ENCODE measurements around the gene BACH2. TPM values are rescaled to one million over a fixed set of nuclear protein-coding genes. Genes with fewer than 3 reads are reported as not detected.

The BACH2 gene
- total and polyA plus RNA-seq, 2 experiments from 2014 or later = 5.4 to 5.6 TPM

DNA sequence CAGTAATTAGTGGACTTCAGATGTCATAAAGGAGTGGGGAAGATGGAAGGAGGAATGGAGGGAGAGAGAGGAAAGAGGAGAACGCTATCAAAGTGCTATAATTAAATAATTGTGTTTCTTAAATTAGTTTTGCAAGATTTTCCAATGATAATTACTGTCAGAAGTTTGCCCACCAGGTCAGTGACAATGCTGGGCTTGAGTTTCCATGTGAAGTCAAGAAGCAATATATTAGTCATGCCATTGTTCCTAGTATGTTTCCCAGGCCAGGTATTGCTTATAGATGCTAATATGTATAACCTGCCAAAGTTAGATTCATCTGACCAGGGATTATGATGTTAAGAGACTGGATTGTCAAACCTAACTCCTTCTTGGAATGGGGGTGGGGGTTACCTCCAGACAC lies 270.4 kb downstream of the BACH2 start:
- DNase-seq (ENCODE audit: low read depth in 1 of 2, low spot score in 1 of 2) = no peak
- H3K4me1 ChIP-seq (ENCODE audit: low read depth) = no peaks in the 10 kb centered on the region

DNA sequence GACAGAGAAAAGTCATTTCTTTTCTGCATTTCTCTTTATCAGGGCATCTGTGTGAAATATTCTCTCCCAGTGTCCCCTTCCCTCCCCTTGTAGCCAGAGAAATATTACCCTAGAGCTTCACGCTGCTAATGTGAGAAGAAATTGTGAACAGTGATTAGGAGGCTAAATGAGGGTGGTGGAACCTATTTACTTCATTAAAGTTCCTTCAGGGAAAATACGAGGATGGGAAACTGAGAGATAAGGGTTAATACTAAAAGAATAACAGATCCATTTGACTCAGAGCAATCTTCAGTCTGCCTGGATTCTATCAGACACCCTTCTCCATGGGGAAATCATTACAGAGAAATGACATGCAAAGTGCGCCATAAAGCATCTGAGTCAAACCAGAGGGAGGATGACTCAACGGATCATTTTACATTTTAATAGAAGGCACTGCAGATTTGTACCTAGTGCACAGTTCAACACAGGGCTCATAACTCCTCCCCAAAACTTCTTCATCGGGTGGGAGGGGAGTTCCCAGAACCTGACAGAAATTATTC lies 271.1 kb downstream of the BACH2 start:
- H3K4me3 ChIP-seq = no peak overlapping the region
- no peak overlapping the region for H3K27ac ChIP-seq
- H3K27me3 ChIP-seq = no peaks in the 10 kb centered on the region
- TF ChIP-seq, protein P1, sequence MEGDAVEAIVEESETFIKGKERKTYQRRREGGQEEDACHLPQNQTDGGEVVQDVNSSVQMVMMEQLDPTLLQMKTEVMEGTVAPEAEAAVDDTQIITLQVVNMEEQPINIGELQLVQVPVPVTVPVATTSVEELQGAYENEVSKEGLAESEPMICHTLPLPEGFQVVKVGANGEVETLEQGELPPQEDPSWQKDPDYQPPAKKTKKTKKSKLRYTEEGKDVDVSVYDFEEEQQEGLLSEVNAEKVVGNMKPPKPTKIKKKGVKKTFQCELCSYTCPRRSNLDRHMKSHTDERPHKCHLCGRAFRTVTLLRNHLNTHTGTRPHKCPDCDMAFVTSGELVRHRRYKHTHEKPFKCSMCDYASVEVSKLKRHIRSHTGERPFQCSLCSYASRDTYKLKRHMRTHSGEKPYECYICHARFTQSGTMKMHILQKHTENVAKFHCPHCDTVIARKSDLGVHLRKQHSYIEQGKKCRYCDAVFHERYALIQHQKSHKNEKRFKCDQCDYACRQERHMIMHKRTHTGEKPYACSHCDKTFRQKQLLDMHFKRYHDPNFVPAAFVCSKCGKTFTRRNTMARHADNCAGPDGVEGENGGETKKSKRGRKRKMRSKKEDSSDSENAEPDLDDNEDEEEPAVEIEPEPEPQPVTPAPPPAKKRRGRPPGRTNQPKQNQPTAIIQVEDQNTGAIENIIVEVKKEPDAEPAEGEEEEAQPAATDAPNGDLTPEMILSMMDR (IDR thresholded peaks at IDR 0.05; ENCODE audit: low read depth, low read length) = no peak
- DNase-seq (ENCODE audit: low read depth in 1 of 2, low spot score in 1 of 2) = peak in 1 of 2 donors; percentile 77
- H3K9me3 ChIP-seq (ENCODE audit: low read depth) = no peaks in the 10 kb centered on the region
- no peaks in the 10 kb centered on the region for H3K36me3 ChIP-seq
- no peaks in the 10 kb centered on the region for H3K4me1 ChIP-seq (ENCODE audit: low read depth)

More for the DNA sequence above, 270.4 kb downstream of the BACH2 start:
- no peak overlapping the region for H3K4me3 ChIP-seq
- TF ChIP-seq, protein P1 (IDR thresholded peaks at IDR 0.05; ENCODE audit: low read depth, low read length) = no peak
- no peaks in the 10 kb centered on the region for H3K9me3 ChIP-seq (ENCODE audit: low read depth)
- no peaks in the 10 kb centered on the region for H3K36me3 ChIP-seq
- no peaks in the 10 kb centered on the region for H3K27me3 ChIP-seq
- no peak overlapping the region for H3K27ac ChIP-seq

DNA sequence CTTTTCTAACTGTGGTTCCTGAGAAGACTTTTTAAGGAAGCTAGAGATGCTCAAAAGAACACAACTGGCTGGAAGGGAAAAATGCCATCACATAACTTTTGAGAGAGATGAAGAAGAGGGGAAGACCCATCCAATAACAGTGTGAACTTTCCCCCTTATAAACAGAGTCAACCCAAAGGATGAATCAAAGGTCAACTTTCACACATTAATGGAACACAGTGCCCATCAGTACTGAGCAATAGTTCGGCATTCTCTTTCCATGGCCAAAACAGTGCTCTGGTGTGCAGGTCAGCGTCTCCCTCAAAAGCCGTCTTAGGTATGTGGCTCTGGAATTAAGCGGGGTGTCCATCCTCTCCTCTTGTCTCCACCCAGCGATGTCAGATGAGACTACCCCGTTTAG lies 272.0 kb downstream of the BACH2 start:
- no peak for DNase-seq (ENCODE audit: low read depth in 1 of 2, low spot score in 1 of 2)
- H3K27me3 ChIP-seq = no peaks in the 10 kb centered on the region
- H3K36me3 ChIP-seq = no peaks in the 10 kb centered on the region
- TF ChIP-seq, protein P1 (IDR thresholded peaks at IDR 0.05; ENCODE audit: low read depth, low read length) = no peak
- H3K4me1 ChIP-seq (ENCODE audit: low read depth) = no peaks in the 10 kb centered on the region
- H3K27ac ChIP-seq = no peak overlapping the region
- H3K4me3 ChIP-seq = no peak overlapping the region
- no peaks in the 10 kb centered on the region for H3K9me3 ChIP-seq (ENCODE audit: low read depth)

DNA sequence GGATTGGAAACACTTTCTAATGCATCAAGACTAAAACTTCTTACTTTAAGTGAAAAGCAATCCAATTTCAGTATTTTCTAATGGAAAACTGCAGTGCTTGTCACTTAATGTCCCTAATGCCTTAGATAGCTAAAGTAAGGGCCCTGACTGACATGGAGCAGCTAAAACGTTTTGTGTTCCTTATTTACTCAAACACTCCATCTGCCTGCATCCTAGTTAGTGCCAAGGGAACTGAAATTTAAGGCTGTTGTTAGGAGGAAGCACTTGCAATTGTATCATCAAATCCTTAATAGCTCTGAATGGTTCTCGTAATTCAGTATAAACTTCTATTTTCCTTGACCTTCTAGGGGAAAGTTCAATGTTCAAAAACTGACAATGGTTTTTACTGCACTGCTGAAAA lies 274.9 kb downstream of the BACH2 start:
- H3K4me3 ChIP-seq = no peak overlapping the region
- DNase-seq (ENCODE audit: low read depth in 1 of 2, low spot score in 1 of 2) = no peak
- no peaks in the 10 kb centered on the region for H3K4me1 ChIP-seq (ENCODE audit: low read depth)
- H3K27ac ChIP-seq = no peak overlapping the region
- no peaks in the 10 kb centered on the region for H3K9me3 ChIP-seq (ENCODE audit: low read depth)
- TF ChIP-seq, protein P1 (IDR thresholded peaks at IDR 0.05; ENCODE audit: low read depth, low read length) = no peak
- H3K27me3 ChIP-seq = no peaks in the 10 kb centered on the region
- H3K36me3 ChIP-seq = no peaks in the 10 kb centered on the region

DNA sequence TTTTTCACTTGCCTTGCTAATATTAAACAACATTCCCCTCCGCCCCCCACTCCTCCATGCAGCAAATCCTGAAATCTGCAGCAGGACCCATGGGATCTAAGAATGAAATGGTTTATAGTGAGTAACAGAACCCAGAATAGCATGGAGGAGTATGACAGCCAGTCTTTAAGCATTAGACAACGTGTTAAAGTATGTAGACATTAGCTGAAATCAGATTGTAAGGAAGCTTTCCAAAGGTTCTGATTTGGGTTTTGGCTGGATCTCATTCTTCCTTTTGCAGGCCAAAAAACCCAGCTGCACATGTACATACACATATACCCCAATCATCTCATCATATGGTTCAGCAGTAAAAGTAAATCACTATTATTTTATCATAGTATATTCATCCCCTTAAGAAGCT lies 275.9 kb downstream of the BACH2 start:
- DNase-seq (ENCODE audit: low read depth in 1 of 2, low spot score in 1 of 2) = no peak
- Histone ChIP-seq H3K27me3 (no peaks in the 10 kb centered on the region), H3K4me1 (ENCODE audit: low read depth) (no peaks in the 10 kb centered on the region), H3K36me3 (no peaks in the 10 kb centered on the region), H3K4me3 (no peak overlapping the region), H3K9me3 (ENCODE audit: low read depth) (no peaks in the 10 kb centered on the region), H3K27ac (no peak overlapping the region)
- TF ChIP-seq, protein P1 (IDR thresholded peaks at IDR 0.05; ENCODE audit: low read depth, low read length) = no peak
